Activated CD4-positive, CD25-positive, alpha-beta regulatory T cell treated with anti-CD3 and anti-CD28 coated beads, Interleukin-2, amount 50 U/mL, for 16 hours (primary cell): ENCODE data around the gene B3GNT3.
"Not testable (repeated sequence)": the region's sequence is repeated elsewhere in the genome, so short reads cannot be mapped to it uniquely, and the experiment has no call there.

Experiments used
- DNase-seq: peaks from one replicate; pipeline ENCODE4 v3.0.0-alpha.2; 2020; ENCODE audit warnings: low read depth, low spot score

The B3GNT3 gene

GRCh38 chr19:17796838-17797423 lies 2.0 kb downstream of the B3GNT3 start:
- DNase-seq, result no peak

- no peak for DNase-seq
These were observed 2.7 kb downstream of the B3GNT3 start for GRCh38 chr19:17797424-17798201.

- DNase-seq, result not testable (repeated sequence)
These were observed 3.7 kb downstream of the B3GNT3 start for GRCh38 chr19:17798599-17798998.

DNA sequence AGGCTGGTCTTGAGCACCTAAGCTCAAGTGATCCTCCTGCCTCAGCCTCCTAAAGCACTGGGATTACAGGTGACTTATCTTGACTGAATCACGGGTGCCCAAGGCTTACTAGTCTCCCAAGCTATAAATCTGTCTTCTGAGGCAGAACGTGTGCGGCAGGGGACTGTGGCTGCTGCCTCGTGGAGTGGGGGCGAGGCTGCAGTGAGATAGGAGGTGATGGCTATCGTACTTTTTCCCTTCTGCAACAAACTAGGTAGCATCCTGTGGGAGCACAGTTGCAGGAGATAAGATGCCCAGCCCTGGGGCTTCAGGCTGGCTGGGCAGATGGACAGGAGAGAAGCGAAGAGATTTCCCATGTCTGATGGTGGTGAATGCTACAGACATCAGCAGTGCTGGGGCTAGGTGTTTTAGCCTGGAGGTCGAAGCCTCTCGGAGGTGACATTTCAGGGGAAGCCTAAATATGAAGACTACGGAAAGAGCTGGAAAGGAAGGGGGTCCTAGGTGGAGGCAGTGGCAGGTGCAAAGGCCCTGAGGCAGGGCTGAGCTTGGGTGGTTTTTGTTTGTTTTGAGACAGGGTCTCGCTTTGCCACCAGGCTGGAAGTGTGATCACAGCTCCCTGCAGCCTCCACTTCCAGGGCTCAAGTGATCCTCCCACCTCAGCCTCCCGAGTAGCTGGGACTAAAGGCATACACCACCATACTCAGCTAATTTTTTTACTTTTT lies 7.4 kb downstream of the B3GNT3 start:
- no peak for DNase-seq

- no peak for DNase-seq
These were observed 8.4 kb downstream of the B3GNT3 start for GRCh38 chr19:17803264-17803896.

- no peak for DNase-seq
These were observed 10.5 kb downstream of the B3GNT3 start for GRCh38 chr19:17805427-17805826.

GRCh38 chr19:17806945-17807344 lies 12.0 kb downstream of the B3GNT3 start:
- DNase-seq, result no peak

- DNase-seq, result no peak
These were observed 12.9 kb downstream of the B3GNT3 start for GRCh38 chr19:17807731-17808316.

DNA sequence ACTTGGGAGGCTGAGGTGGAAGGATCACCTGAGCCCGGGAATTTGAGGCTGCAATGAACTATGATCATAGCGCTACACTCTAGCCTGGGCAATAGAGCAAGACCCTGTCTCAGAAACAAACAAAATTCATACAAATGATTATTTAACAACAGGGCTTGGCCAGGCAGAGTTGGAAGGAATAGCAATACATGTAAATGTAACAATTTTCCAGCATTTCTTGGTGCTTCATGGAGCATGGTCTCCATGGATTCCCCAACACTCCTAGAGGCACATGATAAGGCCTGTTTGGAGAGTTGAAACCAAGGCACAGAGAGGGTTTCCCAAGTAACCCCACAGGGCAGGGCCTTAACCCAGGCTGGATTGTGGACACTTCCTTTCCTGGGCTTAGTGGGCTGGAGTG lies 16.2 kb downstream of the B3GNT3 start:
- DNase-seq, result no peak

- no peak for DNase-seq
These were observed 16.7 kb downstream of the B3GNT3 start for GRCh38 chr19:17811681-17812080.

GRCh38 chr19:17812099-17812498 lies 17.2 kb downstream of the B3GNT3 start:
- no peak for DNase-seq

DNA sequence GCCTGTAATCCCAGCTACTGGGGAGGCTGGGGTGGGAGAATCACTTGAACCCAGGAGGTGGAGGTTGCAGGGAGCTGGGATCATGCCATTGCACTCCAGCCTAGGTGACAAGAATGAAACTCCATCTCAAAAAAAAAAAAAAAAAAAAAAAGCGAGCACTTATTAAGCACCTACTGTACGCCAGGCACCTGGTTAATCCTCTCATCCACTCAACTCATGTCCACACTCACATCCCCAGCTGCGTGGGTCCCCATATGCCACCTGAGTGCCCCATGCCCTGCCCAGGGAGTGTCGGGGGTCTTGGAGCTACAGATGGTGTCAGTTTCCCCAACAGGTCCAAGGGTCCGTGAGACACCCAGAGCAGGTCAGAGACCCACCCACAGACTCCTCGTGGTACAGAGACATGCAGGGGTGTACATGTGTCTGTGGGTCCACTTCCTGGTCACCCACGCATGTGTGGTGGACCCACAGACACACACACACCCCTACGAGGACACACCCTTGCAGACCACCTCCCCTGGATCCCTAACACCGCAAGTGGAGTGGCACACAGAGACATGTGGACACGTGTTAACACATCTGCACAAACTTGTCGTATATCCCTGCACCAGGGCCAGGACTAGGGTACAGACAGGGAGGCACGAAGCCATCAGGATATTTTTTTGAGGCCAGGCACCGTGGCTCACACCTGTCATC lies 22.9 kb downstream of the B3GNT3 start:
- DNase-seq, result no peak

DNA sequence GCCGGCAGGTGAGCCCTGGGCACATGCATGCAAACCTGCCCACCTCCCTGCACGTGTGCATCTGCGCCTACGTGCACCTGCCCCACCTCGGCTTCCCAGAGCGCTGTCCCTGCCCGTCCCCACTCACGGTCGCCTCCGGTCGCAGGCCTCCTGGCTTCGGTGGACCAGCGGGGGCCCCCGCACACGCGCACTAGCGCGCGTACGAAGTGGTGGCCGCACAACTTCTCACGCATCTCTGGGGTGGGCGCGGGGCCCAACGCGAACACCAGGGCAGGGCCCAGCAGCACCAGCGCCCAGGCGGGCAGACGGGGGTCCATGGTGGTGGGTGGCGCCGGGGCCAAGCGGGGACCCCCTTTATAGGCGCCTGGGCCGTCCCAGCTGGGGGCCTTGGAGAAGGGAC lies 26.3 kb downstream of the B3GNT3 start, which contains the start of gene INSL3:
INSL3 (minus strand) TSS at position 330 of the 400 bp plus-strand sequence; CDS start at position 317, 13 bp downstream.
- DNase-seq, result no peak

DNA sequence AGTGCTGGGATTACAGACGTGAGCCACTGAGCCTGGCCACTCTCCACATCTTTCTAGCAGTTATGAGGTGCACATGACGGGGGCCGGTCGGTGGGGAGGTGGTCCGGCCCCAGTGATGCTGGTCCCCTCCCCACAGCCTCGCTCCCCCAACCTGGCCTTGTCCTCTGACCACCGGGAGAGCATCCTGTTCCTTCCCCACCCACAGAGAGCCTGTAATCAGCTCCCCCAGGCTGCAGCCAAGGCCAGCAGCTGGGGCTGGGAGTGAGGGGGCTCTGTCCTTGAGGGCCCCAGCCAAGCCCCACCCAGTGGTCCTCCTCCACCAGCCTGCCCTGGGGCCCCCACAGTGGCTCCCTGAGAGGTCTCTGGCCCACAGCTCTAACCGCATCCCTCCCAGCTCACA lies 29.4 kb downstream of the B3GNT3 start:
- no peak for DNase-seq

DNA sequence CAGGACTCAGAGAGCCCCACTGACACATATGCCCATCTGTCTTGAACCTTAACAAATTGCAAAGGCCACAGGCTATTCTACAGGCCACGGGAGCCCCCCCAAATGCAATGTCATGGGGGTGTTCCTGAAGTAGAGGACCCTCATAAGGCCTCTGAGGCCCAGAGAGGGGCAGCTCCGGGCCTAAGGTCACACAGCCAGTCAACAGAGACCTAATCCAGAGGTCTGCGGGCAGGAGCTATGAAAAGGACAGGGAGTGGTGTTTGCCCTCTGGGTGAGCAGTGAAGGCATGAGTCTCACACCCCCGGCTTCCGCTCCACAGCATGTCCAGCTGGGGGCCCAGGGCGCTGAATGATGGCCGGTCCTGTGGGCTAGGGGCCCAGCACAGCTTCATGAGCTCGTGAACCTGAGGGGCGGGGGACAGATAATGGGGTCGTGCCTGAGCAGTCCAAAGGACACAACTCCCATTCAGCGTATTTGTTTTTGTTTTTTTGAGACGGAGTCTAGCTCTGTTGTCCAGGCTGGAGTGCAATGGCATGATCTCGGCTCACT lies 31.6 kb downstream of the B3GNT3 start:
- DNase-seq, result no peak

GRCh38 chr19:17829855-17830566 lies 35.1 kb downstream of the B3GNT3 start:
- no peak for DNase-seq

DNA sequence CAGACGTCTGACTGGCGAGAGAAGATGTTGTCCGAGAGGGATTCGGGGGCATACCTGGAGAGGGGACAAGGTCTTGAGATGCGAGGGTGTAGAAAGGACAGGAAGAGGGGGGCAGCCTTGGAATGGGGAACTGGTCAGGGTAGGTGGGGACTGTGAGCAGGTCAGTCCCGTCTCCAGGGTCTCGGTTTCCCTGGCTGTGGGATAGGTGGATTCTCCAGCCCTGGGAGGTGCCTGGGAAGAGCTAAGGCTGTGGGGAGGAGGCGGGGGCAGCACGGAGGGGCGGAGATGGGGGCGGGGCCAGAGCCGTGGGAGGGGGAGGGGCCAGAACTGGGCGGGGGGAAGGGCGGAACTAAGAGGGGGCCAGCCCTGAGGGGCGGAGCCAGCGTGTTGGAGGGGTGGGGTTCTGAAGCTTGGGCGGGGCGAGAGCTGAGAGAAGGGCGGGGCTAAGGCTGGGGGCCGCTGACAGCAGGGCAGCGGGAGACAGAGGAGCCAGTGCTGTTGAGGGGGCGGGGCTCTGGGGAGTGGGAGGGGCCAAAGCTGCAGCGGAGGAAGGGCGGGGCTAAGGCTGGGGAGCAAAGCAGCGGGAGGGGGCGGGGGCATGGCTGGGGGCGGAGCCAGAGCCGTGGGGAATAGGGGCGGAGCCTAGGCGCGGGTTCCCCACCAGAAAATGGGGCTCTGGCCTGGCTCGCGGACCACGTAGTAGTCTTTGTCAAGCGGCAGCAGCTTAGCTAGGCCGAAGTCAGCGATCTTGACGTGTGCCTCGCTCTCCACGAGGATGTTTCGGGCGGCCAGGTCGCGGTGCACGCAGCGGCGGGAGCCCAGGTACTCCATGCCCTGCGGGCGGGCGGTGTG lies 35.9 kb downstream of the B3GNT3 start:
- DNase-seq, result no peak

- no peak for DNase-seq
These were observed 36.5 kb downstream of the B3GNT3 start for GRCh38 chr19:17831419-17831888.
